Vagina (tissue), 2 donors: ENCODE measurements around the gene ZBTB7C.

Experiments
- CTCF ChIP-seq, 3 experiments: fragments of 450-650 bp in 2 of 3; fragments of 200-600 bp in 1 of 3; sonication (generic) in 1 of 3; IDR thresholded peaks; one replicate each; pipeline ENCODE4 v1.5.1; 2017 to 2019; ENCODE audit warnings: antibody characterized with exemption in 3 of 3, mild to moderate bottlenecking in 2 of 3, moderate library complexity in 2 of 3
- POLR2A ChIP-seq, 2 donors: fragments of 450-650 bp; IDR thresholded peaks; one replicate each; pipeline ENCODE4 v1.6.1; 2017; ENCODE audit warnings: antibody characterized with exemption in 2 of 2, mild to moderate bottlenecking in 2 of 2, moderate library complexity in 2 of 2
- POLR2AphosphoS5 ChIP-seq, 2 donors: sonication (generic); formaldehyde crosslinking; IDR thresholded peaks; one replicate each; pipeline ENCODE4 v1.9.0; 2017; ENCODE audit warnings: antibody characterized with exemption in 2 of 2, mild to moderate bottlenecking in 2 of 2, low read depth in 1 of 2; ENCODE audit not compliant: insufficient read depth in 1 of 2

- TF ChIP-seq CTCF (IDR thresholded peaks at IDR 0.05) (no peak), POLR2A (IDR thresholded peaks at IDR 0.05) (no peak), POLR2AphosphoS5 (IDR thresholded peaks at IDR 0.05; ENCODE audit: insufficient read depth in 1 of 2, low read depth in 1 of 2) (no peak)
Measured at GRCh38 chr18:48100165-48100575, 309.0 kb downstream of the ZBTB7C start.
